Activated B cell treated with CpG ODN at 0.5 μM for 24 hours (primary cell): Measurements from ENCODE around the gene OPRD1. TPM values are rescaled to one million over a fixed set of nuclear protein-coding genes. Genes with fewer than 3 reads are reported as not detected.

Source experiments
- ATAC-seq: fragments of 200-7000 bp; cut with Tn5 transposase; one replicate; pipeline ENCODE4 v1.10.0; 2021; ENCODE audit warnings: low read depth, mild to moderate bottlenecking, moderate library complexity
- CTCF ChIA-PET: fragments of 350-600 bp; sonication (Branson Sonifier 250); formaldehyde crosslinking; loops from one replicate; lab custom pipeline; 2021; ENCODE audit warnings: antibody characterized with exemption; lab: Charles Lee
- POLR2A ChIA-PET: fragments of 350-600 bp; sonication (Branson Sonifier 250); formaldehyde crosslinking; loops from one replicate; lab custom pipeline; 2021; ENCODE audit warnings: antibody characterized with exemption; lab: Charles Lee
- DNase-seq: peaks from one replicate; pipeline ENCODE4 v3.0.0; 2022
- H3K27ac Mint-ChIP-seq: one replicate; pipeline ENCODE4 v1.8.0; 2020; ENCODE audit warnings: mixed read lengths
- H3K27me3 Mint-ChIP-seq: one replicate; pipeline ENCODE4 v1.8.0; 2021; ENCODE audit warnings: mixed read lengths
- H3K36me3 Mint-ChIP-seq: one replicate; pipeline ENCODE4 v1.8.0; 2021; ENCODE audit warnings: low read depth, mixed read lengths
- H3K4me1 Mint-ChIP-seq: one replicate; pipeline ENCODE4 v1.8.0; 2021; ENCODE audit warnings: mixed read lengths
- H3K4me3 Mint-ChIP-seq: one replicate; pipeline ENCODE4 v1.8.0; 2020; ENCODE audit warnings: mild to moderate bottlenecking, mixed read lengths
- H3K9me3 Mint-ChIP-seq: one replicate; pipeline ENCODE4 v1.8.0; 2020; ENCODE audit warnings: mixed read lengths
- CTCF ChIP-seq: fragments of 200-600 bp; IDR thresholded peaks from one replicate; pipeline ENCODE4 v1.8.0; 2022; ENCODE audit warnings: antibody characterized with exemption, mild to moderate bottlenecking
- intact Hi-C: fragments of 100-400 bp; cut with micrococcal nuclease; formaldehyde crosslinking; loops from one replicate; pipeline ENCODE4 v1.15.1; 2024
- total RNA-seq: library from RNA; stranded (reverse); gene quantifications from 2 replicates; pipeline ENCODE4 v1.2.3, GENCODE V29; 2022

The OPRD1 gene
- total RNA-seq, 1 donor from 2014 or later: not detected

- CTCF ChIA-PET: interaction anchor here (0.6 to 13.2 kb wide), 40 partner anchors 9 to 629 kb away, joined by 3 to 421 read pairs (median 4); partner anchors contain the start of genes RNU11, TAF12 and YTHDF2
- POLR2A ChIA-PET: interaction anchor here (0.5 to 2.2 kb wide), 15 partner anchors 92 to 512 kb away, joined by 3 to 14 read pairs (median 5); partner anchors contain the start of genes GMEB1, RCC1, RNU11 and SRSF4
- DNase-seq (peak; percentile 63), ATAC-seq (peak; percentile 78)
- Mint-ChIP-seq H3K4me1 (peaks cover 7% of the 10 kb centered on the region), H3K4me3 (no peak overlapping the region), H3K27ac (no peak overlapping the region), H3K36me3 (no peaks in the 10 kb centered on the region), H3K27me3 (peaks cover 2% of the 10 kb centered on the region), H3K9me3 (no peaks in the 10 kb centered on the region)
- intact Hi-C loops: loop anchor here (1.0 to 2.0 kb wide), 6 partner anchors 92 to 629 kb away; partner anchors contain the start of gene TAF12
- peak; percentile 88 for TF ChIP-seq CTCF
These were observed 65.3 kb downstream of the OPRD1 start for GRCh38 chr1:28877132-28877781.

- ChIA-PET CTCF (interaction anchor here (0.8 to 13.2 kb wide), 6 partner anchors 94 to 518 kb away, joined by 3 to 421 read pairs (median 36); partner anchors contain the start of gene YTHDF2), POLR2A (interaction anchor here (0.6 kb wide), 1 partner anchor 237 kb away, joined by 7 read pairs; no protein-coding TSS in a partner anchor)
- no peaks in the 10 kb centered on the region for H3K36me3 Mint-ChIP-seq
- ATAC-seq (no peak), DNase-seq (no peak)
- H3K4me1 Mint-ChIP-seq: peaks cover 12% of the 10 kb centered on the region
- H3K27me3 Mint-ChIP-seq: peaks cover 2% of the 10 kb centered on the region
- TF ChIP-seq CTCF: no peak
- H3K4me3 Mint-ChIP-seq: no peak overlapping the region
- no peak overlapping the region for H3K27ac Mint-ChIP-seq
- no peaks in the 10 kb centered on the region for H3K9me3 Mint-ChIP-seq
- intact Hi-C loops: no loop called here
These were observed 66.8 kb downstream of the OPRD1 start for GRCh38 chr1:28878796-28879195.

- Mint-ChIP-seq H3K36me3 (peaks cover 3% of the 10 kb centered on the region), H3K27ac (peak overlapping the region; percentile 10), H3K27me3 (peaks cover under 1% of the 10 kb centered on the region), H3K9me3 (no peaks in the 10 kb centered on the region), H3K4me3 (no peak overlapping the region), H3K4me1 (peaks cover 40% of the 10 kb centered on the region)
- peak; percentile 71 for DNase-seq
- intact Hi-C loops: loop anchor here (1.0 to 2.0 kb wide), 5 partner anchors 152 to 1827 kb away; no protein-coding TSS in a partner anchor
- CTCF ChIA-PET: interaction anchor here (0.6 to 13.2 kb wide), 26 partner anchors 13 to 1826 kb away, joined by 3 to 421 read pairs (median 4); partner anchors contain the start of genes EPB41 and SRSF4
- no peak for TF ChIP-seq CTCF
- POLR2A ChIA-PET: interaction anchor here (0.7 to 1.7 kb wide), 4 partner anchors 145 to 320 kb away, joined by 3 to 11 read pairs (median 4); partner anchors contain the start of genes RNU11 and YTHDF2
- ATAC-seq: no peak
These were observed 70.1 kb downstream of the OPRD1 start for GRCh38 chr1:28882009-28882628.

GRCh38 chr1:28883242-28883616, 71.3 kb downstream of the OPRD1 start:
- no peak overlapping the region for H3K27ac Mint-ChIP-seq
- H3K4me3 Mint-ChIP-seq: no peak overlapping the region
- H3K4me1 Mint-ChIP-seq: peaks cover 42% of the 10 kb centered on the region
- ChIA-PET CTCF (interaction anchor here (0.6 to 13.2 kb wide), 4 partner anchors 98 to 542 kb away, joined by 3 to 421 read pairs (median 3); partner anchors contain the start of gene YTHDF2), POLR2A (interaction anchor here (1.4 to 3.4 kb wide), 2 partner anchors 32 to 150 kb away, joined by 4 to 45 read pairs; partner anchors contain the start of gene EPB41)
- no peaks in the 10 kb centered on the region for H3K9me3 Mint-ChIP-seq
- H3K27me3 Mint-ChIP-seq: no peaks in the 10 kb centered on the region
- DNase-seq (no peak), ATAC-seq (no peak)
- intact Hi-C loops: loop anchor here (2.0 kb wide), 1 partner anchor 1826 kb away; no protein-coding TSS in a partner anchor
- no peak for TF ChIP-seq CTCF
- peaks cover 3% of the 10 kb centered on the region for H3K36me3 Mint-ChIP-seq
